Erythroblast (primary cell): Measurements from ENCODE around the gene KCNQ2.

Experiments
- GATA1 ChIP-seq: IDR thresholded peaks from 2 replicates; pipeline ENCODE4 v1.6.1; 2011; ENCODE audit warnings: low read depth, mild to moderate bottlenecking, control low read depth, low read length, moderate library complexity
- POLR2A ChIP-seq: IDR thresholded peaks from 2 replicates; pipeline ENCODE4 v1.6.1; 2011; ENCODE audit warnings: mild to moderate bottlenecking, low read length

GRCh38 chr20:63427206-63427605, 45.2 kb downstream of the KCNQ2 start:
- TF ChIP-seq POLR2A (no peak), GATA1 (no peak)
